GM20000 (cell line): ENCODE data around the gene PPP1R2.

ENCODE experiments used
- DNase-seq: peaks from one replicate; pipeline ENCODE4 v3.0.0; 2012; ENCODE audit warnings: low spot score
- CTCF ChIP-seq: IDR thresholded peaks from 2 replicates; pipeline ENCODE4 v1.5.1; 2012; ENCODE audit warnings: mild to moderate bottlenecking, control low read depth; ENCODE audit errors: extremely low read depth, missing control alignments

Gene PPP1R2

DNA sequence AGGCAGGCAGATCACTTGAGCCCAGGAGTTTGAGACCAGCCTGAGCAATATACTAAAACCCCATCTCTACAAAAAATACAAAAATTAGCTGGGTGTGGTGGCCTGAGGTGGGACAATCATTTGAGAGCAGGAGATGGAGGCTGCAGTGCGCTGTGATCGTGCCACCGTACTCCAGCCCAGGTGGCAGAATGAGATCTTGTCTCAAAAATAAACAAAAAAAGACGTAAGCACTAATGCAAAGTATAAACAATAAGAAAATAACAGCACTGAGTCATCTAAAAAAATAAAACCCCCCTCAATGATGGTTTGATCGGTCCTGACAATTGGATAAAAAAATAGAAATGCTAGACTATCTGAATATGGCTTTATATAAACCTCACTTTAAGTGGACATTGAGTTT is 3.6 kb downstream of the PPP1R2 start:
- no peak for TF ChIP-seq CTCF
- no peak for DNase-seq

- no peak for DNase-seq
- no peak for TF ChIP-seq CTCF
Measured at GRCh38 chr3:195537995-195538394, 5.1 kb downstream of the PPP1R2 start.

- no peak for TF ChIP-seq CTCF
- DNase-seq = no peak
Measured at GRCh38 chr3:195535293-195535692, 7.8 kb downstream of the PPP1R2 start.

DNA sequence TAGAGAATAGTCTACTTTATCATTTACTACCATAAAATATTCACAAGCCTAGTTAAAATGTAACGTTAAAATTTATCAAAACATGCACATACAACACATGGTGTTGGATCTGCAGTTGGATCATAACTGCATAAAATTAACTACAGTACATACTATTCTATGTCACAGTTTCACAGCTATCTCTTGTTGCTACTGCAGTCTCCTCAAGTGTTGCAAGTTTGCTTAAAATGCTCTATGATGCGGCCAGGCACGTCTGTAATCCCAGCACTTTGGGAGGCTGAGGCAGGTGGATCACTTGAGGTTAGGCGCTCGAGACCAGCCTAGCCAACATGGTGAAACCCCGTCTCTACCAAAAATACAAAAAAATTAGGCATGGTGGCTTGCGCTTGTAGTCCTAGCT is 10.3 kb downstream of the PPP1R2 start:
- no peak for DNase-seq
- TF ChIP-seq CTCF = no peak

- DNase-seq = no peak
- TF ChIP-seq CTCF = no peak
Measured at GRCh38 chr3:195532345-195532744, 10.8 kb downstream of the PPP1R2 start.

DNA sequence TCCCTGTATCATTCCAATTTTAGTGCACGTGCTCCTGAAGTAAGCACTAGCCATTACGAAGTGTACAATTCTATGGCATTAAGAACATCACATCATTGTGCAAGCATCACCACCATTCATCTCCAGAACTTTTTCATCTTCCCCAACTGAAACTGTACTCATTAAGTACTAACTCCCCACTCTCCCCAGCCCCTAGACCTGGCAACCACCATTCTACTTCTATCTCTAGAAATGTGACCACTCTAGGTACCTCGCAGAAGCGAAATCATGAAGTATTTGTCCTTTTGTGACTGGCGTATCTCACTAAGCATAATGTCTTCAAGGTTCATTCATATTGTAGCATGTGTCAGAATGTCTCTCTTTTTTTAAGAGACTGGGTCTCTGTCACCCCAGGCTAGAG is 11.4 kb downstream of the PPP1R2 start:
- TF ChIP-seq CTCF = no peak
- no peak for DNase-seq

GRCh38 chr3:195526492-195526891 is 16.6 kb downstream of the PPP1R2 start:
- no peak for DNase-seq
- TF ChIP-seq CTCF = no peak
